ENCODE results near the gene CNST.
A peak's percentile ranks its signal among the peaks of the same experiment; 100 is the strongest.

CNST gene

DNA sequence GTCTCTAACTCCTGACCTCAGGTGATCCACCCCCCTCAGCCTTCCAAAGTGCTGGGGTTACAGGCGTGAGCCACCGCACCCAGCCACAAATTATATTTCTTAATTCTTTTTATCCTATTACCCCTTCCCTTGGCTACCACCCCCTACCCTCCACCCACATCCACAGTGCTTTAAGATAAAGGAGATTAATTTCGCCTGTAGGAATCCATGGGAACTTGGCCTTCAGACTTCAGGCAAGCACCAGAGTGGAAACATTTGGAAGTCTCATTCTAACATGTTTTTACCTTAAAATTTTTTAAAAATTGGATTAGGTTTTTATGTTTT lies 10.4 kb downstream of the CNST start:
- Histone ChIP-seq H3K4me3 (ENCODE audit: low read length, poor library complexity, severe bottlenecking) (peak overlapping the region; percentile 66), H3K9ac (ENCODE audit: low read depth, low read length, poor library complexity, severe bottlenecking) (peak overlapping the region; percentile 70), H3K36me3 (ENCODE audit: insufficient read depth, low read length) (no peaks in the 10 kb centered on the region), H3K79me2 (ENCODE audit: insufficient read depth, low read length) (peaks cover 83% of the 10 kb centered on the region), H4K20me1 (ENCODE audit: insufficient read depth, low read length, poor library complexity, severe bottlenecking) (peaks cover 3% of the 10 kb centered on the region), H3K9me2 (replicated peaks; ENCODE audit: low read depth, low read length) (no peaks in the 10 kb centered on the region), H3K27me3 (ENCODE audit: insufficient read depth, low read length, poor library complexity, severe bottlenecking) (no peaks in the 10 kb centered on the region), H3K4me1 (ENCODE audit: insufficient read depth, low read length, poor library complexity, severe bottlenecking) (peaks cover 68% of the 10 kb centered on the region), H3F3A (ENCODE audit: low read depth) (peaks cover 12% of the 10 kb centered on the region), H3K4me2 (ENCODE audit: low read depth, low read length, poor library complexity, severe bottlenecking) (peak overlapping the region; percentile 90), H2AFZ (ENCODE audit: low read length) (no peak overlapping the region), H3K9me3 (ENCODE audit: insufficient read depth, low read depth, low read length) (no peaks in the 10 kb centered on the region)
- TF ChIP-seq, protein P1, sequence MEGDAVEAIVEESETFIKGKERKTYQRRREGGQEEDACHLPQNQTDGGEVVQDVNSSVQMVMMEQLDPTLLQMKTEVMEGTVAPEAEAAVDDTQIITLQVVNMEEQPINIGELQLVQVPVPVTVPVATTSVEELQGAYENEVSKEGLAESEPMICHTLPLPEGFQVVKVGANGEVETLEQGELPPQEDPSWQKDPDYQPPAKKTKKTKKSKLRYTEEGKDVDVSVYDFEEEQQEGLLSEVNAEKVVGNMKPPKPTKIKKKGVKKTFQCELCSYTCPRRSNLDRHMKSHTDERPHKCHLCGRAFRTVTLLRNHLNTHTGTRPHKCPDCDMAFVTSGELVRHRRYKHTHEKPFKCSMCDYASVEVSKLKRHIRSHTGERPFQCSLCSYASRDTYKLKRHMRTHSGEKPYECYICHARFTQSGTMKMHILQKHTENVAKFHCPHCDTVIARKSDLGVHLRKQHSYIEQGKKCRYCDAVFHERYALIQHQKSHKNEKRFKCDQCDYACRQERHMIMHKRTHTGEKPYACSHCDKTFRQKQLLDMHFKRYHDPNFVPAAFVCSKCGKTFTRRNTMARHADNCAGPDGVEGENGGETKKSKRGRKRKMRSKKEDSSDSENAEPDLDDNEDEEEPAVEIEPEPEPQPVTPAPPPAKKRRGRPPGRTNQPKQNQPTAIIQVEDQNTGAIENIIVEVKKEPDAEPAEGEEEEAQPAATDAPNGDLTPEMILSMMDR (conservative IDR thresholded peaks at IDR 0.05; ENCODE audit: low read length): no peak
- no peak for TF ChIP-seq EZH2phosphoT487 (IDR thresholded peaks at IDR 0.05; ENCODE audit: borderline replicate concordance)

DNA sequence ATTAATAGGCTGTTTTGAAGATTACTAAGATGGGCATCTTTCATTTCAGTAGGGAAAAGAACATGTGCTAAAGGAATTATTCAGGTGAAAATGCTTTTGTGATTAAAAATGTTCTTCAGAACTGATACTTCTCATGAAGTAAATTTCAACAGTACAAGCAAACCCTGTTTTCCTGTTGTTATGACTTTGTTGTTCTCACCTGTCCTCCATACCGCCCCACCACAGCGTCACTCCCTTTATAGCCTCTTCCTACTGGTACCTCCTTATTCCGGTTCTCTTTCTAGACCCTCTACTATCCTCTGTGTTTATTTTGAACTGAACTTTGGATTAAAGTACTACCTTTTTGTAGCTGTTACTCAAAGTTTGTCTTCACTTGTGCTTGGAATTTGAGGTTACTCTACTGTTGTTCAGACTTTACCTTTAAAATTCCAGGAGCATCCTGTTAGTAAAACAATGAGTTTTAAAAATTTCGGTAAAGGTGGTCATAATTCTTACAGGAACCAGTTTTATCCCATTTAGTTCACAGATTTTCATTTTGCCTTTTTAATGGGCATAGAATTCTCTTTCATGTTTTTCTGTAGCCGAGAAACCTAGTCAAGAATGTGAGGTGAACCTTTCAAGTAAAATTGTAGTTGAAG lies 10.9 kb downstream of the CNST start:
- Histone ChIP-seq H3K4me3 (ENCODE audit: low read length, poor library complexity, severe bottlenecking) (peak overlapping the region; percentile 66), H3K9ac (ENCODE audit: low read depth, low read length, poor library complexity, severe bottlenecking) (peak overlapping the region; percentile 70), H3K9me3 (ENCODE audit: insufficient read depth, low read depth, low read length) (no peaks in the 10 kb centered on the region), H3F3A (ENCODE audit: low read depth) (peaks cover 12% of the 10 kb centered on the region), H3K79me2 (ENCODE audit: insufficient read depth, low read length) (peaks cover 84% of the 10 kb centered on the region), H3K4me2 (ENCODE audit: low read depth, low read length, poor library complexity, severe bottlenecking) (peak overlapping the region; percentile 90), H3K9me2 (replicated peaks; ENCODE audit: low read depth, low read length) (no peaks in the 10 kb centered on the region), H3K27me3 (ENCODE audit: insufficient read depth, low read length, poor library complexity, severe bottlenecking) (no peaks in the 10 kb centered on the region), H3K4me1 (ENCODE audit: insufficient read depth, low read length, poor library complexity, severe bottlenecking) (peaks cover 69% of the 10 kb centered on the region), H2AFZ (ENCODE audit: low read length) (no peak overlapping the region), H4K20me1 (ENCODE audit: insufficient read depth, low read length, poor library complexity, severe bottlenecking) (no peaks in the 10 kb centered on the region), H3K36me3 (ENCODE audit: insufficient read depth, low read length) (no peaks in the 10 kb centered on the region)
- TF ChIP-seq, protein P1 (conservative IDR thresholded peaks at IDR 0.05; ENCODE audit: low read length): no peak
- no peak for TF ChIP-seq EZH2phosphoT487 (IDR thresholded peaks at IDR 0.05; ENCODE audit: borderline replicate concordance)

DNA sequence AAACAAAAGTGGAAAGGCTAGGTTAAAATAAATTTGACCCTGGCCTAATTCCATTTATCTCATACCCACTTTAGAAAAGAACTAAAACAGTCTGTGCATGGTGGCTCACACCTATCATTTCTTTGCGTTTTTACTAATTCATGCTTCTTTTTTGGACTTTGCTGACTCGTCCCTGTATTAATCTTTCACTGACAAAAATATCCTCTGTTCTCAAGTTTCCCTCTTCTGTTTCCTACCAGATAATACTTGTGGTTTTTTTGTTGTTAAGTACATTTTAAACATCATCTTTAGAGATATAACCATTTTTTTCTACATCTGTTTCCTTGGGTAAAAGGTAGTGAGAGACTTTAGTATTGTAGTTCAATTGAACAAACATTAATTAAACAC lies 11.5 kb downstream of the CNST start:
- Histone ChIP-seq H3K36me3 (ENCODE audit: insufficient read depth, low read length) (no peaks in the 10 kb centered on the region), H3F3A (ENCODE audit: low read depth) (peaks cover 12% of the 10 kb centered on the region), H3K9me2 (replicated peaks; ENCODE audit: low read depth, low read length) (no peaks in the 10 kb centered on the region), H3K27me3 (ENCODE audit: insufficient read depth, low read length, poor library complexity, severe bottlenecking) (no peaks in the 10 kb centered on the region), H3K9ac (ENCODE audit: low read depth, low read length, poor library complexity, severe bottlenecking) (peak overlapping the region; percentile 70), H3K4me3 (ENCODE audit: low read length, poor library complexity, severe bottlenecking) (peak overlapping the region; percentile 66), H2AFZ (ENCODE audit: low read length) (no peak overlapping the region), H3K4me1 (ENCODE audit: insufficient read depth, low read length, poor library complexity, severe bottlenecking) (peaks cover 73% of the 10 kb centered on the region), H4K20me1 (ENCODE audit: insufficient read depth, low read length, poor library complexity, severe bottlenecking) (no peaks in the 10 kb centered on the region), H3K9me3 (ENCODE audit: insufficient read depth, low read depth, low read length) (no peaks in the 10 kb centered on the region), H3K79me2 (ENCODE audit: insufficient read depth, low read length) (peaks cover 84% of the 10 kb centered on the region), H3K4me2 (ENCODE audit: low read depth, low read length, poor library complexity, severe bottlenecking) (peak overlapping the region; percentile 90)
- TF ChIP-seq EZH2phosphoT487 (IDR thresholded peaks at IDR 0.05; ENCODE audit: borderline replicate concordance): no peak
- TF ChIP-seq, protein P1 (conservative IDR thresholded peaks at IDR 0.05; ENCODE audit: low read length): no peak

Measured in Loucy (cell line).